ENCODE measurements around the gene ADORA2B.

The ADORA2B gene

GRCh38 chr17:15922586-15922985 lies 22.3 kb upstream of the ADORA2B start:
- DNase-seq (ENCODE audit: low read depth): no peak
- H3K4me3 ChIP-seq (ENCODE audit: low read depth, low read length): no peak overlapping the region
- no peak for TF ChIP-seq CTCF (IDR thresholded peaks at IDR 0.05; ENCODE audit: control insufficient read depth, extremely low read depth, insufficient read depth)

- TF ChIP-seq CTCF (IDR thresholded peaks at IDR 0.05; ENCODE audit: control insufficient read depth, extremely low read depth, insufficient read depth): no peak
- H3K4me3 ChIP-seq (ENCODE audit: low read depth, low read length): no peak overlapping the region
- no peak for DNase-seq (ENCODE audit: low read depth)
These were observed 18.7 kb upstream of the ADORA2B start for GRCh38 chr17:15926039-15926740.

GRCh38 chr17:15928286-15928785 lies 16.6 kb upstream of the ADORA2B start:
- TF ChIP-seq CTCF (IDR thresholded peaks at IDR 0.05; ENCODE audit: control insufficient read depth, extremely low read depth, insufficient read depth): no peak
- DNase-seq (ENCODE audit: low read depth): no peak
- no peak overlapping the region for H3K4me3 ChIP-seq (ENCODE audit: low read depth, low read length)

GRCh38 chr17:15929941-15930340 lies 15.0 kb upstream of the ADORA2B start:
- no peak for TF ChIP-seq CTCF (IDR thresholded peaks at IDR 0.05; ENCODE audit: control insufficient read depth, extremely low read depth, insufficient read depth)
- DNase-seq (ENCODE audit: low read depth): no peak
- no peak overlapping the region for H3K4me3 ChIP-seq (ENCODE audit: low read depth, low read length)

- H3K4me3 ChIP-seq (ENCODE audit: low read depth, low read length): no peak overlapping the region
- no peak for TF ChIP-seq CTCF (IDR thresholded peaks at IDR 0.05; ENCODE audit: control insufficient read depth, extremely low read depth, insufficient read depth)
- DNase-seq (ENCODE audit: low read depth): no peak
These were observed 14.5 kb upstream of the ADORA2B start for GRCh38 chr17:15930426-15930825.

- no peak for DNase-seq (ENCODE audit: low read depth)
- no peak overlapping the region for H3K4me3 ChIP-seq (ENCODE audit: low read depth, low read length)
- no peak for TF ChIP-seq CTCF (IDR thresholded peaks at IDR 0.05; ENCODE audit: control insufficient read depth, extremely low read depth, insufficient read depth)
These were observed 13.5 kb upstream of the ADORA2B start for GRCh38 chr17:15931394-15931793.

- DNase-seq (ENCODE audit: low read depth): no peak
- no peak overlapping the region for H3K4me3 ChIP-seq (ENCODE audit: low read depth, low read length)
- TF ChIP-seq CTCF (IDR thresholded peaks at IDR 0.05; ENCODE audit: control insufficient read depth, extremely low read depth, insufficient read depth): no peak
These were observed 10.1 kb upstream of the ADORA2B start for GRCh38 chr17:15934866-15935265.
